Stimulated activated CD4-positive, alpha-beta T cell treated with anti-CD3 and anti-CD28 coated beads, Interleukin-4, amount 100 ng/mL, for 24 hours (primary cell): ENCODE measurements around the gene NCOA3.
A peak's percentile ranks its signal among the peaks of the same experiment; 100 is the strongest.
"Not testable (repeated sequence)": the region's sequence is repeated elsewhere in the genome, so short reads cannot be mapped to it uniquely, and the experiment has no call there.

Experiments
- DNase-seq: peaks from one replicate; pipeline ENCODE4 v3.0.0-alpha.2; 2020

NCOA3 gene

DNA sequence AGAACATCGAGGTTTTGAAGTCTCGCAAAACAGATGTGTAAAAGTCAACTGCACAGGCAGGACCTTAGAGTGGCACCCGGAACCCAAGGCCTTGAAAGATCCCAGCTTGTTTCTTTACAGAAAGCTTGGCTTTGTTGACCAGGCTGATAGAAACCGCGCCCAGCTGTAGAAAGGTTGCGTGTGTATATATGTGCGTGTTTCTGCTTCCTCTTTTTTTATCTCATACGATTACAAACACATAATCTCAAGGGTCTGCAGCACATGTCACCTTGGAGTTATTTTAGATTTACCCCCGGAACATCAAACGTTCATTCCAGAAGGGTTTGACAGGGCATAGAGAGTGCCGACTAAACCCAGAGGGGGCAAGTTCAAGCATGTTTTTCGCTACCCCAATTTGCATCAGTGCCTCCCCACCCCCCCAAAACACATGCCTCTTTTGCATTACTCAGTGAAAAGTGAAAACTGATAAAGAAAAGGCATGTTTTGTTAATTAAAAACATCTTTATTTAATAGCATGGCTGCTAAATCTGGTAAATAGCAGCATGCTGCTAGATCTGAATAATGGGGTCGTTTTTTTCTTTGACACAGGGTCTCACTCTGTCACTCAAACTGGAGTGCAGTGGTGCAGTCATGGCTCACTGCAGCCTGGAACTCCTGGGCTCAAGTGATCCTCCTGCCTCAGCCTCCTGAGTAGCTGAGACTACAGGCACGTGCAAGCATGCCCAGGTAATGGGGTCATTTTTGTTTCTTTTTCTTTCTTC is 33.2 kb upstream of the NCOA3 start:
- DNase-seq, result no peak

DNA sequence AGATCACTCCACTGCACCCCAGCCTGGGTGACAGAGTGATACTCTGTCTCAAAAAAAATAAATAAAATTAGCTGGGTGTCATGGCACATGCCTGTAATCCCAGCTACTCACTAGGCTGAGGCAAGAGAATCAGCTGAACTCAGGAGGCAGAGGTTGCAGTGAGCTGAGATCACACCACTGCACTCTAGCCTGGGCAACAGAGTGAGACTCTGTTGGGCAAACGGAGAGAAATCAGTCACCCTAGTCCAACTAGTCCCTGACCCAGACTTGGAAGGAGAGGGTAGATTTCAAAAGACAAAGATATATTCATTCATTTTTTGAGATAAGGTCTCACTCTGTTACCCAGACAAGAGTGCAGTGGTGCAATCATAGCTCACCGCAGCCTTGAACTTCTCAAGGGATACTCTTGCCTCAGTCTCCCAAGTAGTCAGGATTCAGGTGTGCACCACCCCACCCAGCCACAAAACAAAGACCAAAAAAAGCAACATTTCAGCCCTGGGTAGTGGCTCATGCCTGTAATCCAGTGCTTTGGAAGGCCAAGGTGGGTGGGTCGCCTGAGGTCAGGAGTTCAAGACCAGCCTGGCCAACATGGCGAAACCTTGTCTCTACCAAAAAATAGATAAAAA is 26.2 kb upstream of the NCOA3 start:
- DNase-seq, result no peak

DNA sequence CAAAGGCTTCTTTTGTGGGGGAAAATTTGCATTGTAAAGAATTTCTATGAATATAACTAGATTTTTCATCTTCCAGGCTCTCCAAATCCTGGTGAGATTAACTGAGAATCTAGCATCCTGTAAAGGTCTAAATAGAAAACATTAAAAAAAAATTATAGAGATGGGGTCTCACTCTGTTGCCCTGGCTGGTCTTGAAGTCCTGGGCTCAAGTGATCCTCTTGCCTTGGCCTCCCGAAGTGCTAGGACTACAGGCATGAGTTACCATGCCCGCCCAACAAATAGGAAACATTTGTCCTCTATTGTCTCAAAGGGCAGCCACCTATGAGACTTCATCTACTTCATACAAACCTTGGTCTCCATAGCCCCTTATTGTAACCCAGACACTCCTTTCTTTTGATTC is 25.2 kb upstream of the NCOA3 start:
- DNase-seq, result no peak

DNA sequence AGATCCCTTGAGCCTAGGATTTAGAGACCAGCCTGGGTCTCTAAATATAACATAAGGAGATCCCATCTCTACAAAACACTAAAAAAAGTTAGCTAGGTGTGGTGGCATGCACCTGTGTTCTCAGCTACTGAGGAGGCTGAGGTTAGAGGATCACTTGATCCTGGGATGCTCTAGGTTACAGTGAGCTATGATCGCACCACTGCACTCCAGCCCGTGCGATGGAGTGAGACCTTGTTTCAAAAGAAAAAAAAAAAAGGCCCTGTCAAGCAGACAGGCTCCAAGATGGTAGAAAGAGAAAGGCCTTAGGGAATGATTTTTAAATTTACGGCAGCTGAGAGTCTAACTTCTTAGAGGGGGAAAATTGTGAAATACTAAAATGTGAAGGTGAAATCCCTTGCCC is 22.6 kb upstream of the NCOA3 start:
- DNase-seq, result no peak

DNA sequence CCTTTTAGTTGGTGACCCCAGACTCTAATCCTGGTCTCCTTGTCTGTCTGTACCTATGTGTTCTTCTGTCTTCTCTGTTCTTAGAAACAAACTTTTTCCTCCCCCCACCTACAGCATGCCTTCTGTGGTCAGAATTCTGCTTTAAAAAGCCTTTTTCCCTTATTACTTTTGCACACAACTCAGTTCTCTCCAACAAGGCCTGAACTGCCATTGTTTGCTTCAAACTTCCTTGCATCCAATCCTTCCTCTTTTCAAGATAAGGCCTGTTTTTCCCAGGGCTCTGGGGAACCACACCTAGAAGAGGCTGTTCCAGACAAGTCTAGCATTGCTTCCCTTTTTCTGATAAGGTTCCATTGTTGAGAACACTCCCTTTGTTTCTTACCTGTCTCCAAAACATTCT is 22.2 kb upstream of the NCOA3 start:
- no peak for DNase-seq

DNA sequence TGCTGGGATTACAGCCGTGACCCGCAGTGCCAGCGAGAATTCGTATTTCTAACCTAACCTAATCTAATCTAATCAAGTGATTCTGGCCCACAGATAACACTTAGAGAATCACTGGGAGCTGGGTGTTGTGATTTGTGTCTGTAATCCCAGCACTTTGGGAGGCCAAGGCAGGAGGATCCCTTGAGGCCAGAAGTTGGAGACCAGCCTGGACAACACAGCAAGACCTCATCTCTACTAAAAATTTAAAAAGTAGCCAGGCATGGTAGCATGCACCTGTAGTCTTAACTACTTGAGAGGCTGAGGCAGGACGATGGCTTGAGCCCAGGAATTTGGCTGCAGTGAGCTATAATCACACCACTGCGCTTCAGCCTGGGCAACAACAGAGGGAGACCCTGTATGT is 21.4 kb upstream of the NCOA3 start:
- no peak for DNase-seq

DNA sequence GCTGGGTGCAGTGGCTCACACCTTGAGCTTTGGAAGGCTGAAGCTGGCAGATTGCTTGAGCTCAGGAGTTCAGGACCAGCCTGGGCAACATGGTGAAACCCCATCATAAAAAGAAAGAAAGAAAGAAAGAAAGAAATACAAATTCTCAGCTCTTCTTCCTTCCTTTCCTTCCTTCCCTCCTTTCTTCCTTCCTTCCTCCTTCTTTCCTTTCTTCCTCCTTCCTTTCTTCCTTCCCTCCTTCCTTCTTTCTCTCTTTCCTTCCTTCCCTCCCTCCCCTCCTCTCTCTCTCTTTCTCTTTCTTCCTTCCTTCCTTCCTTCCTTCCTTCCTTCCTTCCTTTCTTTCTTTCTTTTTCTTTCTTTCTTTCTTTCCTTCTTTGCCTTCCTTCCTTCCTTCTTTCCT is 21.0 kb upstream of the NCOA3 start:
- no peak for DNase-seq

DNA sequence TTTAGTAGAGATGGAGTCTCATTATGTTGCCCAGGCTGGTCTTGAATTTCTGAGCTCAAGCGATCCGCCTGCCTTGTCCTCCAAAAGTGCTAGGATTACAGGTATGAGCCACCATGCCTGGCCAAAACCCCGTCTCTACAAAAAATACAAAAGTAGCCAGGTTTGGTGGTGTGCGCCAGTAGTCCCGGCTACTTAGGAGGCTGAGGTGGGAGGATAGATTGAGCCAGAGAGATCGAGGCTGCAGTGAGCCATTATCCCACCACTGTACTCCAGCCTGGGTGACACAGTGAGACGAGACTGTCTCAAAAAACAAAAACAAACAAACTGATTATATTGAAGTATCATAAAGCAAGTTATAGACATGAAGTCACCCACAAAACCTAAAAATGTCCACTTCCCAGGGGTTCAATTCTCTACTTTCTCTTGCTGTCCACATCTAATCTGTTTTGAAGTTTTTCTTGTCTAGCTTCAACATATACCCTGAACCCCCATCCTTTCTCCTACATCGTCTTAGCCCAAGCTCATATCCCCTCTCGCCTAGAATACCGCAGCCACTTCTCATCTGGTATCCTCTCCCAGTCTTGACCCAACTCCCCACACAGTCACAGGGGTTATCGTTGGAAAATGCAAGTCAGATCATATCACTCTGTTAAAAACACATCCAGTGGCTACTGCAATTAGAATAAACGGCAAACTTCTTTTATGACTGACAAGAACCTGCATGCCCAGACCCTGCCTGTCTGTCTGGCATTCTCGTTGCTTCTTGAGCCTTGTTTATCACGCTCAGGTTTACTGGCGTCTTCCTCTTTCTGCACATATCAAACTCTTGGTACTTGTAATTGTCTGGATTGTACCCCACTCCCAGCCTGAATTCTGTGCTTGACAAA is 20.1 kb upstream of the NCOA3 start:
- DNase-seq, result no peak

DNA sequence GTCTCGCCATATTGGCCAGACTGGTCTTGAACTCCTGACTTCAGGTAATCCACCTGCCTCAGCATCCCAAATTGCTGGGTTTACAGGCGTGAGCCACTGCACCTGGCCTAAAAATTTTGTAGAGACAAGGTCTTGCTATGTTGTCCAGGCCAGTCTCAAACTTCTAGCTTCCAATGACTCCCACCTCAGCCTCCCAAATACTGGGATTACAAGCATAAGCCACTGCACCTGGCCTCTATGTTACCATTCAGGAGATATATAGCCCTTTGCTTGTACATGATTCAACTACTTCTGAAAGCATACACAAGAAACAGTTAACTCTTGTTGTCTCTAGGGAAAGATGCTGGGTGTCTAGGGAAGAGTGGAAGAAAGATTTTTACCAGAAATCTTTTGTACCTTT is 19.0 kb upstream of the NCOA3 start:
- no peak for DNase-seq

DNA sequence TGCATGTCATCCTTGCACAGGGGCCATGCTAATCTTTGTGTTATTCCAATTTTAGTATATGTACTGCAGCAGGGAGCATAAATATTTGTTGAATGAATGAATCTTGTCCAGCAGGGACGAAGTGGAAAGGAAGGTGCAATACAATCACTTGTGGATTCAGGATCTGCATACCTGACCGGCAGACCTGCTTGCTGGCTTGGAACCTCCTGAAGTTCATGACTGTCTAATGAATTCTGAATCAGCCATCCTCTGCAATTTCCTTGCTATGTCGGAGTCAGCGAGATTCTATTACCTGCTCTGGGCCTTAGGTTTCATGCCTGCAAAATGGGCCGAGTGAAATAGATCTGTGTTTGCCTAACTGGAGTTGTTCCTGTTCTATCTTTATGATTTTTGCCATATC is 17.4 kb upstream of the NCOA3 start:
- DNase-seq, result no peak

DNA sequence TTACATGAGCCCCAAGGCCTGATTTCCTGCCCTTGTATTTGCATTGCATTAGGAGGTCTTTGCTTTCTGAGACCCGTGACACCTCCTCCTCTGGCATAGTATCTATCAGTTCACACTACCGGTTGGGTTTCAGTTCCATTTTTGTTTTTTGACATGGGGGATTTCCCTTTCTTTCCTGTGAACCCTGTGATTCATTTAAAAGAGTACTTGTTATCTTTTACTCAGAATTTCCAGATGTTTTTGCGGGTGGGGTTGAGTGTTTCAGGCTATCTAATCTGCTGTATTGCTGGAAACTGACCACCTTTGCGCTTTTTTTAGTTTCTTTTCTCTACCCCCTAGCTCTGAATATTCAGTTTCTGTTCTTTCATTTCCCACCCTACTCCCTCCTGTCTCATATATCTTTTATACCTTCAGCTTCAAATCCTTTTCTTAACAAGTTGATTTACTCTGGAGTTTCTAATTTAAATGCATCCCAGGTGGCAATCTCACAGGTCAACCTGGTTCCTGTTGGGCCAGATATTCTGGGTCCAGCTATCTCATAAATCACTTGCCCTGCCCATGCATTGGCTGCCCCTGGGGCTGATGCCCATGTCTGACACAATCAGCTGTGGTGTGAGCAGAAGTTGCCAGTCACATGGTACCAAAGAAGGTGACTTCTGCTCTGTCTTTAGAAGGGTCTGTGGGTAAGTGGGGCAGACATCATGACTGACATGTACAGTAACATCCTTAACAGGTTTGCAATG is 14.3 kb upstream of the NCOA3 start:
- DNase-seq, result peak; percentile 72

DNA sequence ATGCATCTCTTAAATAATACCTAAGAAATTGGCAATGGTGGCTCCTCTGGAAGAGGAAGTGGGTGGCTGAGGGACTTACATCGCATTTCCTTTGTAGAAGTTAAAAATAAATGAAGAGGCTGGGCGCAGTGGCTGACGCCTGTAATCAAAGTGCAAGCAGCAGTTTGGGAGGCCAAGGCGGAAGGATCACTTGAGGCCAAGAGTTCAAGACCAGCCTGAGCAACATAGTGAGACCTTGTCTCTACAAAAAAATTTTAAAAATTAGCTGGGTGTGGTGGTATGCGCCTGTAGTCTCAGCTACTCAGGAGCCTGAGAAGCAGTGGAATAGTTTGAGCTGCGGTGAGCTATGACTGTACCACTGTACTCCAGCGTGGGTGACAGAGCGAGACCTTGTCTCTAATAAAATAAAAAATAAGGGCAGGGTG is 12.2 kb upstream of the NCOA3 start:
- DNase-seq, result peak; percentile 22

DNA sequence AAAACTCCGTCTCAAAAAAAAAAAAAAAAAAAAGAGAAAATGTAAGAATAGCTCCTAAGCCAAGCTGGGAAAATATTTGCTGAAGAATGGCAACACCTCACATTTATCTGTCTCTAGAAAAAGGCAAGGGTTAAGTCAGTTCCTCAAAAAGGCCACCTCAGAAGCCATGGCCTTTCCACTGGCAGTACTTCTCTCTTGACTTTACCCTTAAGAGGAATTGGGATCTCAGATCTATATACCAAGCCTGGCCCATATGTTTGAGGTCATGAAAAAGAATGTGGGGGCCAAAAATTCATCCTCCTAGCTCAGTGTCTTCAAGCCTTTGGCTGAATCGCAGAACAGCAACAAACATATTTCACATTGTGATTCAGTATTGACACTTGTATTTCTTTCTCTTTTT is 10.9 kb upstream of the NCOA3 start:
- DNase-seq, result no peak

DNA sequence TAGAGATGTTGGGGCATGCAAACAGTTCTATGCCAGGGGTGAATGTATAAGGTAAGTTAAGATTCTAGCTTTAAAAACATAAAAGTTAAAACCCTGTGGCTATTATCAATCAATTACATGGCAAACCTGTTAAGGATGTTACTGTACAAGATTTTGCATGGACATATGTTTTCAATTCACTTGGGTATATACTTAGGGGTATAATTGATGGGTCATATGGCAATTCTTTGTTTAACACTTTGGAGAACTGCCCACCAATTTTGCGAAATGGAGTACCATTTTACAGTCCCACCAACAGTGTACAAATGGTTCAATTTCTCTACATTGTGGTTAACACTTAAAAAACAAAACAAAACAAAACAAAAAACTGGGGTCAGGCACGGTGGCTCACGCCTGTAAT is 9.4 kb upstream of the NCOA3 start:
- no peak for DNase-seq

DNA sequence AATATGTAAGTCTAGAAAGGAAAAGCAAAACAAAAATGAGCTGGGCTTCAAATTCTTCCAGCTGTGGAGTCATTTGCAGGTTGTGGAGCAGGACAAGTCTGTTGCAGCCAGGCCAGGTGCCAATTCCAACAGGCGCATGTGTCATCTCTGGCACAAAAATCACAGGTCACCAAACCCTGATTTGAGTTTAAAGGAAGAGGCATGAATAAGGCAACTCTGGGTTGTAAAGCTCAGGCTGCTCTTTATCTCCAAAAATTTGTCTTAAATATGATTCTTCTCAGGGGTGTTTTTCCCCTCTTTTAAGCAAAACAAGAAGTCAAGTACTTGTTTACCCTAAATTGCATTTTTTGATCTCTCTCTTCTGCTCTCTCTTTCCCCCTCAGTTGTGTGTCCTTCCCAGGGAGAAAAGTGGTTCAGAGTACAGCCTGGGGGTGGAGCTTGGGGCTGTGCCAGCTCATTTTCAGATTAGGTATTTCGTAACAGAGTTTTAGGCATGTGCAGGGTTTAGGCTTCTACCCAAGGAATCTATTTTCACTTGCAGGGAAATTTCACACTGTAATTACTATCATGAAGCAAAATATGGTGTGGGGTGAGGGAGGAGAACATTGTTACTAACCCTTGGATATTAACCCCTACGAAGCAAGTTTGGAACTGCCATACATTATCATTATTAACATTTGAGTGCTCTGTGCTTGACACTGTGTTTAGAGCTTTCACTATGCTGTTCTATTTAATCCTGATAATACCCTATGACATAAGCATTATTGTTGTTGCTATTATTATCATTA is 8.3 kb upstream of the NCOA3 start:
- DNase-seq, result peak; percentile 62

DNA sequence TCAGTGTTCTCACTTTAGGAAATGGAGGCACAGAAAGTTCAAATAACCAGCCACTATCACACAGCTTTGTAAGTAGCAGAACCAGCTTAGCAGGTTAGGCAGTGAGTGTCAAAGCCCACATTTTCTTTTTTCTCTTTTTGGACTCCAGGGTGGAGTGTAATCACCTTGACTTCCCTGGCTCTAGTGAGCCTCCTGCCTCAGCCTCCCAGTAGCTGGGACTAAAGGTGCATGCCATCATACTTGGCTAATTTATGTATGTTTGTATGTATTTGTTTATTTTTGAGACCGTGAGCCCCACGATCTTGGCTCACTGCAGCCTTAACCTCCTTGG is 7.8 kb upstream of the NCOA3 start:
- no peak for DNase-seq

DNA sequence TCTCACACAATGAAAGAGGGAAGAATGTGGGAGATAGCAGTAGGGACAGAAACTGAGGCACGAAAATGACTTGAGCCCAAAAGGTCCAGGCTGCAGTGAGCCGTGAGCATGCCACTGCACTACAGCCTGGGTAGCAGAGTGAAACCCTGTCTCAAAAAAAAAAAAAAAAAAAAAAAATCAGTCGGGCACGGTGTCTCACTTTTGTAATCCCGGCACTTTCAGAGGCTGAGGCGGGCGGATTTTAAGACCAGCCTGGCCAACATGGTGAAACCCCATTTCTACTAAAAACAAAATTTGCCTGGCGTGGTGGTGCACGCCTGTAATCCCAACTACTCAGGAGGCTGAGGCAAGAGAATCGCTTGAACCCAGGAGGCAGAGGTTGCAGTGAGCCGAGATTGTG is 7.1 kb upstream of the NCOA3 start:
- not testable (repeated sequence) for DNase-seq

DNA sequence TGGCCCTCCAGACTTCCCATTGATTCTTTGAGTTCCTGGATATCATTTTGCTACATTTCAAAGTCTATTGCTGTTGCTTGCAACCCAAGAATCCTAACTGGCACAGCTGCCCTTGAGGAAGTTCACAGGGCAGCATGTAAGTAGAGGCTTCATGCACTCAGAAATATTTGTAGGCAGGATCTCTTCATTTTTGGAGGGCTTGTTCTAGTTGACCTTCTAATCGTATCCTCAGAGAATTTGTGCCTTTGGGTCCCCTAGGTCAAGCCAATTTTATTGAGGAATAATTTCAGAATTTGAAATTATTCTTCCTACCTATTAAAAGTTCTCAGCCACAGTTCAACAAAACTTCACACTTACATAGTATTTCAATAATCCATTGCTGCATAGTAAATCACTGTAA is 5.6 kb upstream of the NCOA3 start:
- DNase-seq, result no peak

DNA sequence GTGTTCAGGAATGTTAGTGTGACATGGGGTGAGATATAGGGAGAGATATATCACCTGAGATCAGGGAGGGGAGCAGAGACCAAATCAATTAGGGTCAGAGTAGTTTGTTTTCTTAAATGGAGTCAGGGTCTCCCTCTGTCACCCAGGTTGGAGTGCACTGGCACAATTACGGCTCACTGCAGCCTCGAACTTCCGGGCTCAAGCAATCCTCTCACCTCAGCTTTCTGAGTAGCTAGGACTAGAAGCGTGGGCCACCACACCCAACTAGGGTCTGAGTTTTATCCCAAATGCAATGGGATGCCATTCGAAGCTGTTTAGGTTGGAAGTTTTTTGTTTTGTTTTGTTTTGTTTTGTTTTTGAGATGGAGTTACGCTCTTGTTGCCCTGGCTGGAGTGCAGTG is 3.1 kb upstream of the NCOA3 start:
- DNase-seq, result no peak

DNA sequence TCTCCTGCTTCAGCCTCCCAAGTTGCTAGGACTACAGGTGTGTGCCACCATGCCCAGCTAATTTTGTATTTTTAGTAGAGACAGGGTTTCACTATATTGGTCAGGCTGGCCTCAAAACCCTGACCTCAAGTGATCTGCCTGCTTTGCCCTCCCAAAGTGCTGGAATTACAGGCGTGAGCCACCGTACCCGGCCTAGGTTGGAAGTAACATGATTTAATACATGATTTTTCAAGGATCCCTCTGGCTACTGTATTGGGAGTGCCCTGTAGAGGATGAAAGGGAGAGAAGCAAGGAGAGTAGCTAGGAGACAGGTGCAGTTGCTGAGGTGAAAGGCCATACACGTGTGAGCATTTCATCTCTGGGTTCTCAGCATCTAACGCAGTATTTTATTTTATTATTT is 2.6 kb upstream of the NCOA3 start:
- DNase-seq, result no peak

DNA sequence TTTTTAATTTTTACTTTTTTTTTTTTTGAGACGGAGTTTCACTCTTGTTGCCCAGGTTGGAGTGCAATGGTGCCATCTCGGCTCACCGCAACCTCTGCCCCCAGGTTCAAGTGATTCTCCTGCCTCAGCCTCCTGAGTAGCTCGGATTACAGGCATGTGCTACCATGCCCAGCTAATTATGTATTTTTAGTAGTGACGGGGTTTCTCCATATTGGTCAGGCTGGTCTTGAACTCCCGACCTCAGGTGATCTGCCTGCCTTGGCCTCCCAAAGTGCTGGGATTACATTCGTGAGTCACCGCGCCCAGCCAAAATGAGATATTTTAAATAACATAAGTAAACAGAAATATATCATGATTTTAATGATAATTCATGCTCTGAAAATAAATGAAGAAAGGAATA is 1.6 kb upstream of the NCOA3 start:
- DNase-seq, result not testable (repeated sequence)

DNA sequence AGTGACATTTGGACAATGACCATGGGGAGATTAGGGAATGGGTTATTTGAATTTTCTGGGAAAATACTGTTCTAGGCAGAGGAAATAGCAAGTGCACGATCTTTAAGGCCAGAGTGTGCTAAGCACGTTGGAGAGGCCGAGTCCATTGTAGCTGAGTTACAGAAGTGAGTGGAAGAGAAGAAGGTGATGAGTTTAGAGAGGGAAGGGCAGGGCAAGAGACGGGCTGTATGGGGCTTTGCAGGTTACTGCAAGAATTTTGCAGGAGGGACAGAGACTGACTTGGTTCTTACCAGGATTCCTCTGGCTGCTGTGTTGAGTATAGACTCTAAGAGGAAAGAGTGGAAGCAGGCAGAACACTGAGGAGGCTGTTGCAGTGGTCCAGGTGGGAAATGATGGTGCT is 1.1 kb upstream of the NCOA3 start:
- no peak for DNase-seq

DNA sequence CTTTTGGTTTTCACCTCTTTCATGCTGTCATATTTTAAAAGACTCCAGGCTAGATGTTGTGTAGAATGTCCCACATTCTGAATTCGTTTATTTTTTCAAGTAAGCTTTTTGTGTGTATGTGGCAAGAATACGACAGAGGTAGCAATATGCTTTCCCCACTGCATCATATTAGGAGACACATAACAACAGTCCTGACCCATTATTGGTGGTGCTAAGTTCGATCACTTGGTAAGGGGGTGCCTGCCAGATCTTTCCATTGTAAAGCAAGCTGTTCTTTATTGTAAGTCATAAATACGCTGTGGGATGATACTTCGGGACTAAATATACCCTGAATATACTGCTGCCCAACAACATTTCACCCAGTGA is 588 bp upstream of the NCOA3 start:
- no peak for DNase-seq
